Esophagus muscularis mucosa (tissue), 4 donors: Measurements from ENCODE around the gene TBC1D9B. TPM values are rescaled to one million over a fixed set of nuclear protein-coding genes. Genes with fewer than 3 reads are reported as not detected.

ENCODE experiments used
- DNase-seq: peaks from one replicate; pipeline ENCODE4 v3.0.0-alpha.2; 2017; ENCODE audit errors: extremely low spot score
- H3K27ac ChIP-seq, 4 donors: fragments of 200-600 bp; sonication (generic); replicated peaks in 1 of 4; 1 replicate in 3 of 4; 2 replicates in 1 of 4; pipeline ENCODE4 v1.5.1; 2016 to 2019; ENCODE audit warnings: mild to moderate bottlenecking in 1 of 4
- H3K27me3 ChIP-seq, 4 donors: fragments of 200-600 bp; sonication (generic); one replicate each; pipeline versions ENCODE4 v1.5.1 to v1.6.0; 2016 to 2019
- H3K36me3 ChIP-seq, 4 donors: fragments of 200-600 bp; sonication (generic); one replicate each; pipeline ENCODE4 v1.5.1; 2016 to 2019
- H3K4me1 ChIP-seq, 4 donors: fragments of 200-600 bp; sonication (generic); one replicate each; pipeline ENCODE4 v1.5.1; 2016 to 2019
- H3K4me3 ChIP-seq, 4 donors: fragments of 200-600 bp; sonication (generic); 1 replicate in 2 of 4; 2 replicates in 2 of 4; pipeline ENCODE4 v1.5.1; 2016 to 2019; ENCODE audit warnings: mild to moderate bottlenecking in 4 of 4, moderate library complexity in 1 of 4
- H3K9me3 ChIP-seq, 4 donors: fragments of 200-600 bp; sonication (generic); 1 replicate in 3 of 4; 2 replicates in 1 of 4; pipeline ENCODE4 v1.5.1; 2016 to 2019
- EP300 ChIP-seq: sonication (generic); formaldehyde crosslinking; IDR thresholded peaks from one replicate; pipeline ENCODE4 v1.6.1; 2017; ENCODE audit warnings: antibody characterized with exemption
- POLR2A ChIP-seq: fragments of 450-650 bp; IDR thresholded peaks from one replicate; pipeline ENCODE4 v1.6.1; 2017; ENCODE audit warnings: antibody characterized with exemption, moderate library complexity, mild to moderate bottlenecking, low read depth
- POLR2AphosphoS5 ChIP-seq, 2 donors: sonication (generic); formaldehyde crosslinking; IDR thresholded peaks; one replicate each; pipeline ENCODE4 v1.6.1; 2017; ENCODE audit warnings: antibody characterized with exemption in 2 of 2
- WGBS: methylation state at CpG from one replicate; pipeline ENCODE4 v1.1.5; 2018; 5-methylcytosine and 5-hydroxymethylcytosine counted together
- intact Hi-C: fragments of 100-400 bp; cut with DNase I; formaldehyde crosslinking; loops from one replicate; pipeline ENCODE4 v1.15.1; 2023
- total RNA-seq, 4 donors: library from RNA; depleted of rRNA; stranded (reverse); fragments of >200 nt; gene quantifications; one replicate each; pipeline versions ENCODE4 v1.1.0 to v1.2.1, GENCODE V29; 2016
- TF ChIP-seq, protein P1 (sequence below), 3 experiments: fragments of 200-600 bp in 2 of 3; fragments of 450-650 bp in 1 of 3; sonication (generic) in 2 of 3; IDR thresholded peaks; one replicate each; pipeline ENCODE4 v1.5.1; 2017 to 2019; ENCODE audit warnings: antibody characterized with exemption in 3 of 3, mild to moderate bottlenecking in 2 of 3, moderate library complexity in 1 of 3

Gene TBC1D9B
- total RNA-seq, 4 donors from 2014 or later: 80.2 to 229 (median 143) TPM

- intact Hi-C loops: no loop called here
- H3K27ac ChIP-seq: no peak overlapping the region
- no peak overlapping the region for H3K4me3 ChIP-seq
- H3K4me1 ChIP-seq: peaks cover 0 to 4% (median 0%) of the 10 kb centered on the region in 4 donors
- H3K36me3 ChIP-seq: peaks cover 39 to 95% (median 88%) of the 10 kb centered on the region in 4 donors
- H3K27me3 ChIP-seq: no peaks in the 10 kb centered on the region
- no peaks in the 10 kb centered on the region for H3K9me3 ChIP-seq
- WGBS: 90% methylated on average over 19 of the region's 21 CpGs
- TF ChIP-seq POLR2AphosphoS5 (IDR thresholded peaks at IDR 0.05) (no peak), EP300 (no peak), POLR2A (no peak)
- TF ChIP-seq, protein P1, sequence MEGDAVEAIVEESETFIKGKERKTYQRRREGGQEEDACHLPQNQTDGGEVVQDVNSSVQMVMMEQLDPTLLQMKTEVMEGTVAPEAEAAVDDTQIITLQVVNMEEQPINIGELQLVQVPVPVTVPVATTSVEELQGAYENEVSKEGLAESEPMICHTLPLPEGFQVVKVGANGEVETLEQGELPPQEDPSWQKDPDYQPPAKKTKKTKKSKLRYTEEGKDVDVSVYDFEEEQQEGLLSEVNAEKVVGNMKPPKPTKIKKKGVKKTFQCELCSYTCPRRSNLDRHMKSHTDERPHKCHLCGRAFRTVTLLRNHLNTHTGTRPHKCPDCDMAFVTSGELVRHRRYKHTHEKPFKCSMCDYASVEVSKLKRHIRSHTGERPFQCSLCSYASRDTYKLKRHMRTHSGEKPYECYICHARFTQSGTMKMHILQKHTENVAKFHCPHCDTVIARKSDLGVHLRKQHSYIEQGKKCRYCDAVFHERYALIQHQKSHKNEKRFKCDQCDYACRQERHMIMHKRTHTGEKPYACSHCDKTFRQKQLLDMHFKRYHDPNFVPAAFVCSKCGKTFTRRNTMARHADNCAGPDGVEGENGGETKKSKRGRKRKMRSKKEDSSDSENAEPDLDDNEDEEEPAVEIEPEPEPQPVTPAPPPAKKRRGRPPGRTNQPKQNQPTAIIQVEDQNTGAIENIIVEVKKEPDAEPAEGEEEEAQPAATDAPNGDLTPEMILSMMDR (IDR thresholded peaks at IDR 0.05): no peak
- no peak for DNase-seq
Measured at GRCh38 chr5:179866241-179867078, 41.2 kb downstream of the TBC1D9B start.

DNA sequence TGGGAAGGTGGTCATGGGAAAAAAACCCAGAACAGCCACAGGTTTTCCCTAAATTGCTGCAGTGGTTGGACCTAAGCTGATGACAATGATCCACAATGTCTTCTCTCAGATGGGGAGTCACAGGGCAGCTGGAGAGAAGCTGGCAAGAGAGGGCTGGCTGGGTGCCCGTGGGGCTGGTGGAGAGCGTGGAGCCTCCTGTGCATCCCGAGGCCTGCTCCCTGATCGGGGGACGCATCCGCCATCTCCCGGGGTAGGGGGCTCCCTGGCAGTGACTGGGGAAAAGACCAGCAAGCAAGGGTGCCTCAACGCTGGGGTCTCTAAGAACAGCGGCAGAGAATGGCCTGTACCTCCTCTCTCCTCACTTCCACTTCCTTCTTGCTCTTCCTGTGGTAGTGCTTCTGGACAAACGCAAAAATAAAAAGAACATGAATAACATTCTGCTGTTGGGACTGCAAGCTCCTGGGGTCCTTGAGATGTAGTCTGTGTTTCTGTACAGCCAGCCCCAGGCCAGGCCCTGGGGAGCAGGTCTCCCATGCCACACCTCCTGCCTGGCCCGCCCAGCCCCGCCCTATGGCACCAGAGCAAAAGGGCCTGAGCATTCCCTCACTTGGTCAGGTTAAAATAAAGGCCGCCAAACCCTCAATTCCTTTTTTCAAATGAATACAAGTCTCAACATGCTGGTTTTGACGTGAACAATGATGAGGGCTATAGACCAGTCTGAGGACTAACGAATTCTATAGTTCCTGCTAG, 42.0 kb downstream of the TBC1D9B start:
- DNase-seq: no peak

DNA sequence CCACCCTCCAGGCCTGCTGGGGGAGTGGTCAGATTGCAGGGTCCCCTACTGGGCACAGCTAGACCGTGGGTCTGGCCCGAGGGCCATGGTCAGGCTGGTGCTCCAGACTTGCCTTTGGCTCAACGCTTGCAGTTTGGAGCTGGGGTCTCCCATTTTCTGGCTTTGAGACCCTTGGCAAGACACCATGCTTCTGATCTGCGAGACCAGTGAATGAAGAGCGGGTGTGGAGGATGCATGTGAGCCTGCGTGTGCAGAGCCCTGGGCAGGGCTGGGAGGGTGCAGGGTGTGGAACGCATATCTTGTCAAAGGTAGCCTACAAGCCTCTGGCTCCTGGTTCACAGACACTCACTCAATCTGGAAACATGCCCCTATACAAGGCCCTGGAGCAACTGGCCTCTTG, 43.0 kb downstream of the TBC1D9B start:
- no peak for TF ChIP-seq POLR2AphosphoS5 (IDR thresholded peaks at IDR 0.05)
- TF ChIP-seq EP300: no peak
- TF ChIP-seq, protein P1 (IDR thresholded peaks at IDR 0.05): no peak
- TF ChIP-seq POLR2A: no peak
- intact Hi-C loops: loop anchor here (5.0 kb wide), 1 partner anchor 43 kb away; the partner anchor contains the start of gene TBC1D9B
- no peaks in the 10 kb centered on the region for H3K27me3 ChIP-seq
- H3K27ac ChIP-seq: no peak overlapping the region
- DNase-seq: no peak
- no peak overlapping the region for H3K4me3 ChIP-seq
- 100% methylated on average over 5 of the region's 7 CpGs for WGBS
- peaks cover 30 to 77% (median 71%) of the 10 kb centered on the region in 4 donors for H3K36me3 ChIP-seq
- no peaks in the 10 kb centered on the region for H3K9me3 ChIP-seq
- peaks cover 2 to 10% (median 5%) of the 10 kb centered on the region in 4 donors for H3K4me1 ChIP-seq

More for the DNA sequence above, 42.0 kb downstream of the TBC1D9B start:
- peaks cover 32 to 87% (median 81%) of the 10 kb centered on the region in 4 donors for H3K36me3 ChIP-seq
- no peaks in the 10 kb centered on the region for H3K27me3 ChIP-seq
- H3K4me1 ChIP-seq: peaks cover 0 to 3% (median 0%) of the 10 kb centered on the region in 4 donors
- no peak overlapping the region for H3K27ac ChIP-seq
- TF ChIP-seq POLR2AphosphoS5 (IDR thresholded peaks at IDR 0.05) (no peak), POLR2A (no peak), EP300 (no peak)
- TF ChIP-seq, protein P1 (IDR thresholded peaks at IDR 0.05): no peak
- intact Hi-C loops: no loop called here
- H3K9me3 ChIP-seq: no peaks in the 10 kb centered on the region
- no peak overlapping the region for H3K4me3 ChIP-seq
- WGBS: 88% methylated on average over 14 of the region's 15 CpGs

GRCh38 chr5:179863449-179864085, 44.1 kb downstream of the TBC1D9B start:
- H3K4me1 ChIP-seq: peaks cover 6 to 17% (median 12%) of the 10 kb centered on the region in 4 donors
- H3K9me3 ChIP-seq: no peaks in the 10 kb centered on the region
- 94% methylated on average over 31 of the region's 31 CpGs for WGBS
- H3K4me3 ChIP-seq: no peak overlapping the region
- no peak overlapping the region for H3K27ac ChIP-seq
- H3K36me3 ChIP-seq: peaks cover 30 to 66% (median 62%) of the 10 kb centered on the region in 4 donors
- intact Hi-C loops: loop anchor here (5.0 kb wide), 1 partner anchor 44 kb away; the partner anchor contains the start of gene TBC1D9B
- no peak for TF ChIP-seq POLR2A
- TF ChIP-seq EP300: no peak
- no peak for TF ChIP-seq POLR2AphosphoS5 (IDR thresholded peaks at IDR 0.05)
- TF ChIP-seq, protein P1 (IDR thresholded peaks at IDR 0.05): no peak
- no peak for DNase-seq
- no peaks in the 10 kb centered on the region for H3K27me3 ChIP-seq
